Measurements from ENCODE around the gene MTR.
A peak's percentile ranks its signal among the peaks of the same experiment; 100 is the strongest.
"Not testable (repeated sequence)": the region's sequence is repeated elsewhere in the genome, so short reads cannot be mapped to it uniquely, and the experiment has no call there.

Gene MTR

DNA sequence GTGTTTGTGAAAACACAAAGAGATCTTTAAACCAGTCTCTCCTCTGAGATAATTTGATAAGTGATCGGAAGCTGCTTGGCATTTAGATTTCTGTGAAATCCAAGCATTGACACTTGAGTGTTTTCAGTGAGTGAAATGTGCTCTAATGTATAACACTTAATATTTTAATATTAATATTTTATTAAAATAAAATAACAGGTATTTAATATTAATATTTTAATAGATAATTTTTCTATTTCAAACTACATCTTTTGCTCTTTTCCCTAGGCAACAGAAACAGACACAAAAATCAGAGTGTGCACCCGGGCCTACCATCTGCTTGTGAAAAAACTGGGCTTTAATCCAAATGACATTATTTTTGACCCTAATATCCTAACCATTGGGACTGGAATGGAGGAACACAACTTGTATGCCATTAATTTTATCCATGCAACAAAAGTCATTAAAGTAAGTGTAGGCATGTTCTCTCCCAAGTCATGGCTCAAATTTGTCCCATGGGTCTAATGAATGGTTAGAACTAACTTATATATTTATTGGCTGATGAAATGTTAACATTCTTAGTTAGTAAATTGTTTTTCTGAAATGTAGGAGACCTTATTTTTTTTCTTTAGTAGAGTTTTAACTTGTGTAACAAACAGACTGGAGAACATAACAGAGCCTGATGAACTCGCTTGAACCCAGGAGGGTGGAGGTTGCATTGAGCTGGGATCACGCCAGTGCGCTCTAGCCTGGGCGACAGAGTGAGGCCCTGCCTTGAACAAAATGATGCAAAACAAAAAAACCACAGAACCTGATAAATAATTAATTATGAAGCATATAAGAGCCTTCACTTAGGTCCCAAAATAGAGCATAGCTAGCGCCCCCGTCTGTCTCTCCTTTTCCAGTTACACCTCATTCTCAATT lies 55.2 kb downstream of the MTR start:
- no peak overlapping the region for H3K27ac ChIP-seq (ENCODE audit: low read depth, low read length, severe bottlenecking)
- peaks cover 4% of the 10 kb centered on the region for H3K4me1 ChIP-seq (ENCODE audit: control insufficient read depth, insufficient read depth, low read length, poor library complexity, severe bottlenecking)
- H3K4me3 ChIP-seq (ENCODE audit: extremely low read depth, insufficient read depth, low read length, poor library complexity, severe bottlenecking), result no peak overlapping the region
- no peaks in the 10 kb centered on the region for H3K9me3 ChIP-seq (ENCODE audit: control insufficient read depth, low read length)
- H3K36me3 ChIP-seq (ENCODE audit: control insufficient read depth, insufficient read depth, low read length), result peaks cover 62% of the 10 kb centered on the region
- WGBS, 2 experiments (ENCODE audit: insufficient coverage in 2 of 2), result 89 to 100% methylated on average over 1 of the region's 8 CpGs

DNA sequence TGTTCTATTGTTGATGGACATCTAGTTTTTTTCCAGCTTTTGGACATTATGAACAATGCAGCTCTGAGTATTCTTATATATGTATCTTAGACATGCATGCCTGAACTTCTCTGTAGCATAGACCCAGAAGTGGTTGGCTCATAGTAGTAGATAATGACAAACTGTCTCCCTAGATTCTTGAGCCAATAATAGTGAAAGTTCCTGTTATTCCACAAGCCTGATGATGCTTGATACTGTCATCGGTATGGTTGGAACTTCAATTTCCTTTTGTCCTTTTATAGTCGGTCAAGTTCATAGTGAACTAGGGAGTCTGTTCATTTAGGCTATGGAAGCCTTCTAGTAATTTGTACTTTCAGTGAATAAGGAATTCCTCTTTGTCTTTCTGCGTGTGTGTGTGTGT lies 56.8 kb downstream of the MTR start:
- Histone ChIP-seq H3K4me1 (ENCODE audit: control insufficient read depth, insufficient read depth, low read length, poor library complexity, severe bottlenecking) (peaks cover 4% of the 10 kb centered on the region), H3K36me3 (ENCODE audit: control insufficient read depth, insufficient read depth, low read length) (peaks cover 74% of the 10 kb centered on the region), H3K9me3 (ENCODE audit: control insufficient read depth, low read length) (no peaks in the 10 kb centered on the region), H3K4me3 (ENCODE audit: extremely low read depth, insufficient read depth, low read length, poor library complexity, severe bottlenecking) (no peak overlapping the region), H3K27ac (ENCODE audit: low read depth, low read length, severe bottlenecking) (no peak overlapping the region)
- WGBS, 2 experiments (ENCODE audit: insufficient coverage in 2 of 2), result 60 to 64% methylated on average over 1 to 2 of the region's 3 CpGs

DNA sequence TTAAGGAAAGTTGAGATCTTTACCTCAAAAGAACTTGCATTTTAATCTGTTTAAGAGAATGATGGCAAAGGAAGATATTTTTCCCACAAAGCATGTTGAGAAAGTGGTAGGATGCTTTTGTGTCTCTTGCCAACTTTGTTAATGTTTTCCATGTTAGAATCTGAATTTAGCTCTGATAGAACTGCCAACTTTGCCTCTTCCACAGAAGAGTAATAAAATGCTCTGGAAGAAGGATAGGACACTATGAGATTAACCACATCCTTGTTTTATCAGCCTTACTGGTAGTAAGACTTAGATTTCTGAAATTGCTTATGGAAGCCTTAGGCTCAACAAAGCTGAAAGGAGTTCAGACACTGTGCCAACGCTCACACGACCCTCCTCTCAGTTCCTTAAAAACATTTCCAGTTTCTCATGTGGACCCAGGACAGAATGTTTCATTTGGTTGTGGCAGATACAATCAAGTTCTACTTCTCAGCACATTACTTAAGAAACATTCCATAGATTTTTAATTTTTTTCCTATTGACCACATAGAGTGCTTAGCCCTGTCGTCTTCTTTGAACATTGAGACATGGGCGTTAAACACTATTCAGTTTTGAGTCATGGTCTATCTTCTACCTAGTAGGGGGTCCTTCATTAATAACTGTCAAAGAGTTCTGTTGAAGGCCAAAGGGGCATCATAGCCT lies 59.0 kb downstream of the MTR start:
- WGBS, 2 experiments (ENCODE audit: insufficient coverage in 2 of 2), result 78 to 80% methylated on average over 3 to 4 of the region's 4 CpGs
- H3K4me1 ChIP-seq (ENCODE audit: control insufficient read depth, insufficient read depth, low read length, poor library complexity, severe bottlenecking), result peaks cover 4% of the 10 kb centered on the region
- H3K27ac ChIP-seq (ENCODE audit: low read depth, low read length, severe bottlenecking), result peak overlapping the region; percentile 57

GRCh38 chr1:236854605-236854983 lies 59.5 kb downstream of the MTR start:
- peak overlapping the region; percentile 57 for H3K27ac ChIP-seq (ENCODE audit: low read depth, low read length, severe bottlenecking)
- H3K9me3 ChIP-seq (ENCODE audit: control insufficient read depth, low read length), result no peaks in the 10 kb centered on the region
- H3K4me3 ChIP-seq (ENCODE audit: extremely low read depth, insufficient read depth, low read length, poor library complexity, severe bottlenecking), result no peak overlapping the region
- WGBS, 2 experiments (ENCODE audit: insufficient coverage in 2 of 2), result 56 to 58% methylated on average over 2 to 3 of the region's 3 CpGs
- H3K36me3 ChIP-seq (ENCODE audit: control insufficient read depth, insufficient read depth, low read length), result peaks cover 83% of the 10 kb centered on the region
- H3K4me1 ChIP-seq (ENCODE audit: control insufficient read depth, insufficient read depth, low read length, poor library complexity, severe bottlenecking), result peaks cover 4% of the 10 kb centered on the region

More for the DNA sequence above, 59.0 kb downstream of the MTR start:
- H3K4me3 ChIP-seq (ENCODE audit: extremely low read depth, insufficient read depth, low read length, poor library complexity, severe bottlenecking), result no peak overlapping the region
- H3K36me3 ChIP-seq (ENCODE audit: control insufficient read depth, insufficient read depth, low read length), result peaks cover 78% of the 10 kb centered on the region
- H3K9me3 ChIP-seq (ENCODE audit: control insufficient read depth, low read length), result no peaks in the 10 kb centered on the region

DNA sequence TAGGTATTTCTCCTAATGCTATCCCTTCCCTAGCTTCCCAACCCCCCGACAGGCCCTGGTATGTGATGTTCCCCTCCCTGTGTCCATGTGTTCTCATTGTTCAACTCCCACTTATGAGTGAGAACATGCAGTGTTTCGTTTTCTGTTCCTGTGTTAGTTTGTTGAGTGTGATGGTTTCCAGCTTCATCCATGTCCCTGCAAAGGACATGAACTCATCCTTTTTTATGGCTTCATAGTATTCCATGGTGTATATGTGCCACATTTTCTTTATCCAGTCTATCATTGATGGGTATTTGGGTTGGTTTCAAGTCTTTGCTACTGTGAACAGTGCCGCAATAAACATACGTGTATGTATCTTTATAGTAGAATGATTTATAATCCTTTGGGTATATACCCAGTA lies 61.6 kb downstream of the MTR start:
- not testable (repeated sequence) for H3K4me1 ChIP-seq (ENCODE audit: control insufficient read depth, insufficient read depth, low read length, poor library complexity, severe bottlenecking); H3K27ac ChIP-seq (ENCODE audit: low read depth, low read length, severe bottlenecking); H3K9me3 ChIP-seq (ENCODE audit: control insufficient read depth, low read length); H3K4me3 ChIP-seq (ENCODE audit: extremely low read depth, insufficient read depth, low read length, poor library complexity, severe bottlenecking)
- peaks cover 82% of the 10 kb centered on the region for H3K36me3 ChIP-seq (ENCODE audit: control insufficient read depth, insufficient read depth, low read length)
- 100% methylated on average over 1 of the region's 4 CpGs; no CpG with 5 or more reads in 1 of the 2 experiments for WGBS, 2 experiments (ENCODE audit: insufficient coverage in 2 of 2)

DNA sequence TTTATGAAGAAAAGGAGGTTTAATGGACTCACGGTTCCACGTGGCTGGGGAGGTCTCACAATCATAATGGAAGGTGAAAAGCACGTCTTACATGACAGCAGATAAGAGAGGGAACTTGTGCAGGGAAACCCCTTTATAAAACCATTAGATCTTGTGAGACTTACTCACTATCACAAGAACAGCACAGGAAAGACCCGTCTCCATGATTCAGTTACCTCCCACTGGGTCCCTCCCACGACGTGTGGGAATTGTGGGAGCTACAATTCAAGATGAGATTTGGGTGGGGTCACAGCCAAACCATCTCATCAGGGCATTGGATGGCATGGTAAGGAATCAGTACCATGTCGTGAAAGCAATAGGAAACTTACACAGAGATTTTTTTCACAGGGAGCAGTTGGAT lies 63.1 kb downstream of the MTR start:
- no peaks in the 10 kb centered on the region for H3K9me3 ChIP-seq (ENCODE audit: control insufficient read depth, low read length)
- no peak overlapping the region for H3K27ac ChIP-seq (ENCODE audit: low read depth, low read length, severe bottlenecking)
- WGBS, 2 experiments (ENCODE audit: insufficient coverage in 2 of 2), result 95 to 97% methylated on average over 6 to 7 of the region's 7 CpGs
- H3K4me3 ChIP-seq (ENCODE audit: extremely low read depth, insufficient read depth, low read length, poor library complexity, severe bottlenecking), result no peak overlapping the region
- H3K4me1 ChIP-seq (ENCODE audit: control insufficient read depth, insufficient read depth, low read length, poor library complexity, severe bottlenecking), result peaks cover 4% of the 10 kb centered on the region
- peaks cover 80% of the 10 kb centered on the region for H3K36me3 ChIP-seq (ENCODE audit: control insufficient read depth, insufficient read depth, low read length)

- Histone ChIP-seq H3K27ac (ENCODE audit: low read depth, low read length, severe bottlenecking) (no peak overlapping the region), H3K4me1 (ENCODE audit: control insufficient read depth, insufficient read depth, low read length, poor library complexity, severe bottlenecking) (no peaks in the 10 kb centered on the region), H3K36me3 (ENCODE audit: control insufficient read depth, insufficient read depth, low read length) (peaks cover 74% of the 10 kb centered on the region), H3K9me3 (ENCODE audit: control insufficient read depth, low read length) (no peaks in the 10 kb centered on the region), H3K4me3 (ENCODE audit: extremely low read depth, insufficient read depth, low read length, poor library complexity, severe bottlenecking) (no peak overlapping the region)
- WGBS, 2 experiments (ENCODE audit: insufficient coverage in 2 of 2), result 100% methylated on average over 3 of the region's 4 CpGs; no CpG with 5 or more reads in 1 of the 2 experiments
Observed at GRCh38 chr1:236860101-236860500, 65.0 kb downstream of the MTR start.

- no CpG with 5 or more reads among the region's 1 CpG for WGBS, 2 experiments (ENCODE audit: insufficient coverage in 2 of 2)
- Histone ChIP-seq H3K4me1 (ENCODE audit: control insufficient read depth, insufficient read depth, low read length, poor library complexity, severe bottlenecking) (no peaks in the 10 kb centered on the region), H3K4me3 (ENCODE audit: extremely low read depth, insufficient read depth, low read length, poor library complexity, severe bottlenecking) (no peak overlapping the region), H3K9me3 (ENCODE audit: control insufficient read depth, low read length) (no peaks in the 10 kb centered on the region), H3K36me3 (ENCODE audit: control insufficient read depth, insufficient read depth, low read length) (peaks cover 71% of the 10 kb centered on the region), H3K27ac (ENCODE audit: low read depth, low read length, severe bottlenecking) (no peak overlapping the region)
Observed at GRCh38 chr1:236860674-236861073, 65.6 kb downstream of the MTR start.

GRCh38 chr1:236861560-236862218 lies 66.6 kb downstream of the MTR start:
- Histone ChIP-seq H3K27ac (ENCODE audit: low read depth, low read length, severe bottlenecking) (no peak overlapping the region), H3K4me3 (ENCODE audit: extremely low read depth, insufficient read depth, low read length, poor library complexity, severe bottlenecking) (no peak overlapping the region), H3K4me1 (ENCODE audit: control insufficient read depth, insufficient read depth, low read length, poor library complexity, severe bottlenecking) (no peaks in the 10 kb centered on the region), H3K36me3 (ENCODE audit: control insufficient read depth, insufficient read depth, low read length) (peaks cover 70% of the 10 kb centered on the region), H3K9me3 (ENCODE audit: control insufficient read depth, low read length) (no peaks in the 10 kb centered on the region)
- WGBS, 2 experiments (ENCODE audit: insufficient coverage in 2 of 2), result 100% methylated on average over 1 of the region's 2 CpGs; no CpG with 5 or more reads in 1 of the 2 experiments

DNA sequence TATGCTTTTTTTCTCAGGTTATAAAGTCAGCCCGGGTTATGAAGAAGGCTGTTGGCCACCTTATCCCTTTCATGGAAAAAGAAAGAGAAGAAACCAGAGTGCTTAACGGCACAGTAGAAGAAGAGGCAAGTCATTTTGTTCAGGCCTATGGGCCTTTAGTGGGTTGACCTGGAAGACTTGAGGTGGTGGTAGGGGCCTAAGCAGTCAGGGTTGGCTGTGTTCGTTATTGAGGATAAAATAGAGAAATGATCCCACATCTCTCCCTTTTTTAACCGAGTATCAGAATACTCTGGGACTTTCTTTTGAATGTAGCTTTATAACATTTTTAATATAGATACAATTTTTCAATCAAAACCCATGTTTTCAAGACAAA lies 67.1 kb downstream of the MTR start:
- 75 to 100% methylated on average over 2 of the region's 4 CpGs for WGBS, 2 experiments (ENCODE audit: insufficient coverage in 2 of 2)
- no peaks in the 10 kb centered on the region for H3K9me3 ChIP-seq (ENCODE audit: control insufficient read depth, low read length)
- no peak overlapping the region for H3K27ac ChIP-seq (ENCODE audit: low read depth, low read length, severe bottlenecking)
- H3K4me1 ChIP-seq (ENCODE audit: control insufficient read depth, insufficient read depth, low read length, poor library complexity, severe bottlenecking), result no peaks in the 10 kb centered on the region
- H3K36me3 ChIP-seq (ENCODE audit: control insufficient read depth, insufficient read depth, low read length), result peaks cover 74% of the 10 kb centered on the region
- no peak overlapping the region for H3K4me3 ChIP-seq (ENCODE audit: extremely low read depth, insufficient read depth, low read length, poor library complexity, severe bottlenecking)

All from mesodermal cell (in vitro differentiated cells).